H1 (cell line): ENCODE data around the gene PAXX. TPM values are rescaled to one million over a fixed set of nuclear protein-coding genes. Genes with fewer than 3 reads are reported as not detected.
A peak's percentile ranks its signal among the peaks of the same experiment; 100 is the strongest.

Experiments
- CTCF ChIA-PET: fragments of 300-600 bp; sonication (Branson Sonifier 250); formaldehyde crosslinking; loops from one replicate; lab custom pipeline; 2021; ENCODE audit not compliant: partially characterized antibody; lab: Charles Lee
- POLR2A ChIA-PET: fragments of 300-600 bp; sonication (Branson Sonifier 250); formaldehyde crosslinking; loops from one replicate; lab custom pipeline; 2021; ENCODE audit warnings: inconsistent platforms; ENCODE audit not compliant: partially characterized antibody; lab: Charles Lee
- DNase-seq, 2 experiments: peaks; one replicate each; pipeline versions ENCODE4 v3.0.0 to v3.0.0-alpha.2; 2010 to 2022; ENCODE audit warnings: low spot score in 2 of 2, low read depth in 1 of 2, mixed read lengths in 1 of 2
- FAIRE-seq: peaks from 2 replicates; lab custom pipeline; 2011; peaks lifted over from hg19 to GRCh38; lab: Jason Lieb, UNC
- H2AFZ ChIP-seq: 2 replicates; pipeline ENCODE4 v1.8.1; 2012; ENCODE audit warnings: low read length, inconsistent platforms
- H2AK5ac ChIP-seq: 2 replicates; pipeline ENCODE4 v1.6.1; 2013; ENCODE audit warnings: low read depth, low read length
- H2BK120ac ChIP-seq: replicated peaks from 2 replicates; pipeline ENCODE3; 2013; ENCODE audit warnings: low read depth, low read length, inconsistent platforms
- H2BK12ac ChIP-seq: 2 replicates; pipeline ENCODE4 v1.6.1; 2013; ENCODE audit warnings: low read depth, low read length
- H2BK15ac ChIP-seq: 2 replicates; pipeline ENCODE4 v1.6.1; 2013; ENCODE audit warnings: low read length
- H2BK20ac ChIP-seq: 2 replicates; pipeline ENCODE4 v1.6.1; 2013; ENCODE audit warnings: low read length
- H2BK5ac ChIP-seq: 2 replicates; pipeline ENCODE4 v1.6.1; 2013; ENCODE audit warnings: low read depth, low read length
- H3K14ac ChIP-seq: 2 replicates; pipeline ENCODE4 v1.6.1; 2013; ENCODE audit warnings: inconsistent platforms; ENCODE audit not compliant: insufficient read length
- H3K18ac ChIP-seq: 2 replicates; pipeline ENCODE4 v1.6.1; 2013; ENCODE audit warnings: low read length; ENCODE audit errors: extremely low read depth
- H3K23ac ChIP-seq: 2 replicates; pipeline ENCODE4 v1.6.1; 2013; ENCODE audit warnings: inconsistent platforms; ENCODE audit not compliant: insufficient read length
- H3K23me2 ChIP-seq: 2 replicates; pipeline ENCODE4 v1.6.1; 2013; ENCODE audit warnings: low read depth, low read length
- H3K27ac ChIP-seq: 2 replicates; pipeline ENCODE4 v1.6.1; 2011; ENCODE audit warnings: low read depth, low read length, inconsistent platforms
- H3K27me3 ChIP-seq, 4 experiments: replicated peaks in 1 of 4; 1 replicate in 1 of 4; 2 replicates in 3 of 4; pipeline versions ENCODE4 v1.6.1 to v1.8.1; 2011 to 2013; ENCODE audit warnings: low read length in 3 of 4, mild to moderate bottlenecking in 3 of 4, inconsistent platforms in 2 of 4, mixed read lengths in 2 of 4, moderate library complexity in 1 of 4; ENCODE audit not compliant: control insufficient read depth in 3 of 4, insufficient read depth in 3 of 4; ENCODE audit errors: extremely low read depth in 1 of 4
- H3K36me3 ChIP-seq, 4 experiments: 2 replicates each; pipeline versions ENCODE4 v1.6.1 to v1.8.1; 2011 to 2013; ENCODE audit warnings: mild to moderate bottlenecking in 4 of 4, low read length in 3 of 4, moderate library complexity in 2 of 4, control low read depth in 1 of 4, inconsistent platforms in 1 of 4; ENCODE audit not compliant: insufficient read depth in 4 of 4, control insufficient read depth in 2 of 4
- H3K4ac ChIP-seq: replicated peaks from 2 replicates; pipeline ENCODE3; 2013; ENCODE audit warnings: low read length, low read depth, mixed read lengths, inconsistent platforms; ENCODE audit not compliant: insufficient read length
- H3K4me1 ChIP-seq, 4 experiments: replicated peaks in 1 of 4; 1 replicate in 1 of 4; 2 replicates in 3 of 4; pipeline versions ENCODE4 v1.6.1 to v1.8.1; 2011 to 2013; ENCODE audit warnings: low read length in 3 of 4, inconsistent platforms in 2 of 4, mixed read lengths in 1 of 4; ENCODE audit not compliant: insufficient read depth in 4 of 4, control insufficient read depth in 3 of 4
- H3K4me2 ChIP-seq, 2 experiments: 2 replicates each; pipeline versions ENCODE4 v1.6.1 to v1.8.1; 2011 to 2013; ENCODE audit warnings: low read depth in 2 of 2, low read length in 2 of 2, control low read depth in 1 of 2, inconsistent platforms in 1 of 2, mild to moderate bottlenecking in 1 of 2; ENCODE audit not compliant: insufficient read depth in 1 of 2
- H3K4me3 ChIP-seq, 4 experiments: fragments of 200-600, 300-600 bp in 1 of 4; sonication (generic), shearing (Covaris generic), sonication (Bioruptor Twin) in 1 of 4; 2 replicates each; pipeline versions ENCODE4 v1.5.1 to v1.8.1; 2011 to 2016; ENCODE audit warnings: low read length in 4 of 4, low read depth in 3 of 4, control low read depth in 2 of 4, inconsistent platforms in 2 of 4, mild to moderate bottlenecking in 2 of 4, mixed read lengths in 1 of 4, moderate library complexity in 1 of 4; ENCODE audit not compliant: insufficient read depth in 2 of 4; ENCODE audit errors: extremely low read depth in 1 of 4
- H3K56ac ChIP-seq: replicated peaks from 2 replicates; pipeline ENCODE3; 2013; ENCODE audit warnings: low read depth, mild to moderate bottlenecking, mixed read lengths, low read length, inconsistent platforms; ENCODE audit not compliant: insufficient read length
- H3K79me1 ChIP-seq: 2 replicates; pipeline ENCODE4 v1.6.1; 2013; ENCODE audit warnings: low read depth, low read length, control low read depth
- H3K79me2 ChIP-seq, 2 experiments: 2 replicates each; pipeline versions ENCODE4 v1.6.1 to v1.8.1; 2012 to 2013; ENCODE audit warnings: low read length in 2 of 2, mild to moderate bottlenecking in 2 of 2, inconsistent platforms in 1 of 2; ENCODE audit not compliant: insufficient read depth in 2 of 2, control insufficient read depth in 1 of 2
- H3K9ac ChIP-seq, 4 experiments: replicated peaks in 1 of 4; 1 replicate in 1 of 4; 2 replicates in 3 of 4; pipeline versions ENCODE4 v1.6.1 to v1.8.1; 2011 to 2013; ENCODE audit warnings: low read depth in 3 of 4, low read length in 3 of 4, control low read depth in 2 of 4, mild to moderate bottlenecking in 2 of 4, moderate library complexity in 2 of 4, inconsistent platforms in 1 of 4; ENCODE audit errors: extremely low read depth in 1 of 4
- H3K9me3 ChIP-seq, 2 experiments: 2 replicates each; pipeline versions ENCODE4 v1.6.1 to v1.8.1; 2012 to 2013; ENCODE audit warnings: mild to moderate bottlenecking in 2 of 2, moderate library complexity in 2 of 2, control low read depth in 1 of 2, inconsistent platforms in 1 of 2, low read depth in 1 of 2, low read length in 1 of 2, mixed read lengths in 1 of 2; ENCODE audit not compliant: insufficient read depth in 2 of 2
- H4K20me1 ChIP-seq, 2 experiments: replicated peaks in 1 of 2; 2 replicates each; pipeline versions ENCODE3 to v1.8.1; 2011 to 2013; ENCODE audit warnings: inconsistent platforms in 2 of 2, low read length in 2 of 2, mild to moderate bottlenecking in 1 of 2; ENCODE audit not compliant: insufficient read depth in 2 of 2, control insufficient read depth in 1 of 2
- H4K5ac ChIP-seq: 2 replicates; pipeline ENCODE4 v1.6.1; 2013; ENCODE audit warnings: low read length, low read depth, mixed read lengths, inconsistent platforms; ENCODE audit not compliant: insufficient read length
- H4K8ac ChIP-seq: 2 replicates; pipeline ENCODE4 v1.8.0; 2013; ENCODE audit warnings: mild to moderate bottlenecking, moderate library complexity, low read length, inconsistent platforms; ENCODE audit not compliant: insufficient read depth; ENCODE audit errors: extremely low read depth
- H4K91ac ChIP-seq: replicated peaks from 2 replicates; pipeline ENCODE3; 2013; ENCODE audit warnings: low read length, mixed read lengths, inconsistent platforms; ENCODE audit not compliant: insufficient read length
- BACH1 ChIP-seq: IDR thresholded peaks from 2 replicates; pipeline ENCODE4 v1.6.1; 2012; ENCODE audit warnings: low read length, improper control_type of control experiment
- BCL11A ChIP-seq, 2 experiments: IDR thresholded peaks; one replicate each; pipeline ENCODE4 v1.6.1; 2011; ENCODE audit warnings: low read depth in 2 of 2, low read length in 2 of 2, mild to moderate bottlenecking in 2 of 2
- CEBPB ChIP-seq: IDR thresholded peaks from 2 replicates; pipeline ENCODE4 v1.6.1; 2012; ENCODE audit warnings: low read depth, low read length
- EP300 ChIP-seq, 2 experiments: IDR thresholded peaks; 1 replicate in 1 of 2; 2 replicates in 1 of 2; pipeline ENCODE4 v1.6.1; 2011 to 2012; ENCODE audit warnings: low read depth in 2 of 2, low read length in 2 of 2, mild to moderate bottlenecking in 2 of 2, borderline replicate concordance in 1 of 2, inconsistent platforms in 1 of 2, moderate library complexity in 1 of 2
- EZH2 ChIP-seq: fragments of 200-600 bp; sonication (generic); IDR thresholded peaks from 2 replicates; pipeline ENCODE4 v1.7.1; 2012; ENCODE audit warnings: low read depth, mild to moderate bottlenecking, moderate library complexity, low read length, inconsistent platforms; ENCODE audit not compliant: severe bottlenecking
- HDAC6 ChIP-seq: IDR thresholded peaks from one replicate; pipeline ENCODE4 v1.7.1; 2012; ENCODE audit warnings: low read depth, mild to moderate bottlenecking, inconsistent platforms, low read length, moderate library complexity
- RXRA ChIP-seq: IDR thresholded peaks from 2 replicates; pipeline ENCODE4 v1.6.1; 2011; ENCODE audit warnings: low read depth, mild to moderate bottlenecking, low read length, moderate library complexity; ENCODE audit not compliant: insufficient read depth
- SIRT6 ChIP-seq: IDR thresholded peaks from one replicate; pipeline ENCODE4 v1.7.1; 2012; ENCODE audit warnings: low read length, inconsistent platforms
- TAF7 ChIP-seq: optimal IDR thresholded peaks from 2 replicates; pipeline ENCODE3; 2011; ENCODE audit warnings: low read depth, mild to moderate bottlenecking, inconsistent platforms, low read length, moderate library complexity, borderline replicate concordance
- USF2 ChIP-seq: IDR thresholded peaks from 2 replicates; pipeline ENCODE4 v1.6.1; 2011; ENCODE audit warnings: low read length, improper control_type of control experiment
- WGBS, 2 experiments: shearing (Covaris generic) in 1 of 2; methylation state at CpG; one replicate each; pipeline versions ENCODE4 v1.1.6 to v1.1.7; 2013 to 2015; ENCODE audit warnings: low lambda C conversion rate in 2 of 2, mixed read lengths in 2 of 2, inconsistent platforms in 1 of 2, low coverage in 1 of 2, missing lambda C conversion rate in 1 of 2; ENCODE audit not compliant: insufficient replicate concordance in 2 of 2, insufficient coverage in 1 of 2, insufficient read length in 1 of 2; ENCODE audit errors: extremely low coverage in 1 of 2, missing lambda C conversion rate in 1 of 2; 5-methylcytosine and 5-hydroxymethylcytosine counted together
- polyA plus RNA-seq, 7 experiments: library from polyadenylated mRNA; depleted of rRNA in 3 of 7; stranded (reverse) in 5 of 7; unstranded in 2 of 7; fragments of >200 nt in 5 of 7; fragments of 200-250 nt in 2 of 7; gene quantifications; 1 replicate in 5 of 7; 2 replicates in 1 of 7; 4 replicates in 1 of 7; pipeline versions ENCODE4 v1.2.1 to v1.2.3, GENCODE V29; 2011 to 2013; ENCODE audit warnings: missing spikeins in 2 of 7, mixed read lengths in 2 of 7
- total RNA-seq: library from RNA; stranded (reverse); fragmentation: NEBNext Ultra II Directional; extraction: Animal tissue kit (Norgen Biotek cat#: 25700); gene quantifications from 2 replicates; pipeline ENCODE4 v1.2.1, GENCODE V29; 2021

Gene PAXX
- total and polyA plus RNA-seq, 2 of the 8 experiments (the other 6 are each of a cell fraction or from before 2014, with no cell fraction given), result 43.4 to 45.9 TPM

- peak within 1 kb of the TSS; percentile 12; the same call in 1 of the 2 replicates for H2BK12ac ChIP-seq
- H3K36me3 ChIP-seq, result no peaks in the 10 kb centered on the region
- peaks cover 0 to 1% of the 10 kb centered on the region in 2 experiments for H4K20me1 ChIP-seq
- H2BK20ac ChIP-seq, result no peak within 1 kb of the TSS
- H3K4me1 ChIP-seq, result peaks cover 0 to 10% (median 5%) of the 10 kb centered on the region in 4 experiments; a peak in 5 of 7 replicates
- 86% methylated on average over 16 of the region's 18 CpGs; no CpG with 5 or more reads in 1 of the 2 experiments for WGBS, 2 experiments
- peak within 1 kb of the TSS; percentile 53 for H2AK5ac ChIP-seq
- peaks cover 13 to 34% (median 32%) of the 10 kb centered on the region in 4 experiments for H3K27me3 ChIP-seq
- H3K9ac ChIP-seq, result peak within 1 kb of the TSS in 1 of 4 experiments; percentile 19; a peak in 1 of 7 replicates
- no peak within 1 kb of the TSS for H3K14ac ChIP-seq
- peak within 1 kb of the TSS; percentile 85 for H4K91ac ChIP-seq
- CTCF ChIA-PET, result interaction anchor here (0.7 to 3.0 kb wide), 6 partner anchors 9 to 52 kb away, joined by 3 to 18 read pairs (median 4); partner anchors contain the start of genes ABCA2, CLIC3 and PAXX
- H3K23me2 ChIP-seq, result peaks cover 19% of the 10 kb centered on the region; the same call in 1 of the 2 replicates
- no peak within 1 kb of the TSS for H3K4ac ChIP-seq
- H3K79me1 ChIP-seq, result no peaks in the 10 kb centered on the region
- no peak within 1 kb of the TSS for H3K23ac ChIP-seq
- H2BK15ac ChIP-seq, result 0 out of 2 replicates have a peak within 1 kb of the TSS, but pooled peaks have one; percentile 20
- H3K56ac ChIP-seq, result no peak within 1 kb of the TSS
- H4K8ac ChIP-seq, result no peak within 1 kb of the TSS
- H4K5ac ChIP-seq, result no peak within 1 kb of the TSS
- DNase-seq, result no peak
- no peaks in the 10 kb centered on the region for H3K79me2 ChIP-seq
- H3K4me2 ChIP-seq, result no peak within 1 kb of the TSS
- no peak within 1 kb of the TSS for H3K27ac ChIP-seq
- H2BK5ac ChIP-seq, result no peak within 1 kb of the TSS
- no peak within 1 kb of the TSS for H3K18ac ChIP-seq
- H2AFZ ChIP-seq, result no peak within 1 kb of the TSS
- H3K4me3 ChIP-seq, result no peak within 1 kb of the TSS
- FAIRE-seq, result no peak
- no peak within 1 kb of the TSS for H2BK120ac ChIP-seq
- H3K9me3 ChIP-seq, result no peaks in the 10 kb centered on the region
- POLR2A ChIA-PET, result interaction anchor here (0.7 kb wide), 1 partner anchor 35 kb away, joined by 5 read pairs; no protein-coding TSS in a partner anchor
- TF ChIP-seq BCL11A (IDR thresholded peaks at IDR 0.05; ENCODE audit: low read depth in 2 of 2, low read length in 2 of 2) (no peak), TAF7 (no peak), BACH1 (no peak), RXRA (no peak), EZH2 (no peak), SIRT6 (no peak), USF2 (no peak), HDAC6 (no peak), EP300 (IDR thresholded peaks at IDR 0.05; ENCODE audit: borderline replicate concordance in 1 of 2, low read depth in 2 of 2, low read length in 2 of 2) (no peak), CEBPB (no peak)
Measured at GRCh38 chr9:136982232-136983051, 9.8 kb upstream of the PAXX start, which contains the start of gene LCNL1. Gene LCNL1, plus strand, starts transcription at chr9:136982993. Its CDS starts 594 bp downstream, at chr9:136983587.
